Neural progenitor cell (in vitro differentiated cells): Measurements from ENCODE around the gene G0S2. TPM values are rescaled to one million over a fixed set of nuclear protein-coding genes. Genes with fewer than 3 reads are reported as not detected.
A peak's percentile ranks its signal among the peaks of the same experiment; 100 is the strongest.

ENCODE experiments used
- DNase-seq: peaks from one replicate; pipeline ENCODE4 v3.0.0-alpha.2; 2016; ENCODE audit warnings: low spot score
- H2AFZ ChIP-seq: fragments of 200-600 bp; sonication (generic); replicated peaks from 2 replicates; pipeline ENCODE4 v1.6.1; 2016; ENCODE audit warnings: antibody characterized with exemption
- H3F3A ChIP-seq: fragments of 200-600 bp; sonication (generic); 2 replicates; pipeline ENCODE4 v1.6.1; 2016; ENCODE audit warnings: antibody characterized with exemption, low read depth
- H3K27ac ChIP-seq: fragments of 200-600 bp; sonication (generic); 2 replicates; pipeline ENCODE4 v1.5.1; 2016; ENCODE audit warnings: mild to moderate bottlenecking
- H3K27me3 ChIP-seq: fragments of 200-600 bp; sonication (generic); 2 replicates; pipeline ENCODE4 v1.6.1; 2016; ENCODE audit warnings: mild to moderate bottlenecking, moderate library complexity
- H3K36me3 ChIP-seq: fragments of 200-600 bp; sonication (generic); 2 replicates; pipeline ENCODE4 v1.5.1; 2016
- H3K4me1 ChIP-seq: fragments of 200-600 bp; sonication (generic); 2 replicates; pipeline ENCODE4 v1.6.1; 2016; ENCODE audit warnings: mixed run types
- H3K4me2 ChIP-seq: fragments of 200-600 bp; sonication (generic); 2 replicates; pipeline ENCODE4 v1.6.1; 2016
- H3K4me3 ChIP-seq: fragments of 200-600 bp; sonication (generic); 2 replicates; pipeline ENCODE4 v1.5.1; 2016
- H3K79me2 ChIP-seq: fragments of 200-600 bp; sonication (generic); 2 replicates; pipeline ENCODE4 v1.6.1; 2016; ENCODE audit warnings: low read depth
- H3K9ac ChIP-seq: fragments of 200-600 bp; sonication (generic); 2 replicates; pipeline ENCODE4 v1.6.1; 2016
- H3K9me3 ChIP-seq: fragments of 200-600 bp; sonication (generic); 2 replicates; pipeline ENCODE4 v1.5.1; 2016; ENCODE audit warnings: low read depth
- H4K20me1 ChIP-seq: fragments of 200-600 bp; sonication (generic); 2 replicates; pipeline ENCODE4 v1.6.1; 2016; ENCODE audit warnings: low read depth
- H3K27ac Mint-ChIP-seq: 3 replicates; pipeline ENCODE4 v1.8.0; 2021; ENCODE audit warnings: mixed read lengths
- H3K27me3 Mint-ChIP-seq: 2 replicates; pipeline ENCODE4 v1.8.0; 2022; ENCODE audit warnings: low read depth, mild to moderate bottlenecking, inconsistent platforms, moderate library complexity, mixed read lengths; ENCODE audit not compliant: insufficient read depth
- H3K36me3 Mint-ChIP-seq: 3 replicates; pipeline ENCODE4 v1.8.0; 2021; ENCODE audit warnings: mixed read lengths
- H3K4me1 Mint-ChIP-seq: 3 replicates; pipeline ENCODE4 v1.8.0; 2021; ENCODE audit warnings: mixed read lengths
- H3K4me3 Mint-ChIP-seq: 3 replicates; pipeline ENCODE4 v1.8.0; 2021; ENCODE audit warnings: mild to moderate bottlenecking, moderate library complexity, mixed read lengths
- H3K9me3 Mint-ChIP-seq: 3 replicates; pipeline ENCODE4 v1.8.0; 2020; ENCODE audit warnings: mixed read lengths
- CTCF ChIP-seq: fragments of 200-600 bp; sonication (generic); IDR thresholded peaks from 2 replicates; pipeline ENCODE4 v1.5.1; 2017; ENCODE audit warnings: antibody characterized with exemption, mild to moderate bottlenecking
- EZH2 ChIP-seq: fragments of 200-600 bp; sonication (generic); IDR thresholded peaks from 2 replicates; pipeline ENCODE4 v1.6.1; 2017; ENCODE audit warnings: antibody characterized with exemption, mild to moderate bottlenecking, moderate library complexity
- EZH2phosphoT487 ChIP-seq: fragments of 200-600 bp; sonication (generic); IDR thresholded peaks from 2 replicates; pipeline ENCODE4 v1.6.1; 2017; ENCODE audit warnings: antibody characterized with exemption
- total RNA-seq: library from RNA; depleted of rRNA; stranded (reverse); fragments of >200 nt; gene quantifications from 2 replicates; pipeline ENCODE4 v1.2.3, GENCODE V29; 2015; ENCODE audit warnings: low replicate concordance

G0S2 gene
- total RNA-seq, 1 donor from 2014 or later = not detected

- Mint-ChIP-seq H3K27me3 (peaks cover 5% of the 10 kb centered on the region), H3K36me3 (no peaks in the 10 kb centered on the region), H3K9me3 (no peaks in the 10 kb centered on the region), H3K27ac (no peak overlapping the region), H3K4me1 (peaks cover 26% of the 10 kb centered on the region), H3K4me3 (no peak overlapping the region)
- Histone ChIP-seq H3K4me1 (no peaks in the 10 kb centered on the region), H3K27me3 (no peaks in the 10 kb centered on the region), H3K9me3 (no peaks in the 10 kb centered on the region), H3K4me2 (no peak overlapping the region), H3K79me2 (no peaks in the 10 kb centered on the region), H3F3A (no peaks in the 10 kb centered on the region), H2AFZ (no peak overlapping the region), H3K27ac (no peak overlapping the region), H3K4me3 (no peak overlapping the region), H3K9ac (no peak overlapping the region), H3K36me3 (no peaks in the 10 kb centered on the region), H4K20me1 (no peaks in the 10 kb centered on the region)
- DNase-seq = peak; percentile 33
- peak; percentile 40 for TF ChIP-seq CTCF
- TF ChIP-seq EZH2 = no peak
- TF ChIP-seq EZH2phosphoT487 = no peak
Measured at GRCh38 chr1:209646558-209646957, 28.7 kb upstream of the G0S2 start.

- no peak overlapping the region for H3K27ac ChIP-seq
- no peak for DNase-seq
- no peak overlapping the region for H3K4me3 Mint-ChIP-seq
Measured at GRCh38 chr1:209647156-209647555, 28.1 kb upstream of the G0S2 start.

GRCh38 chr1:209648346-209648745 is 26.9 kb upstream of the G0S2 start:
- Histone ChIP-seq H3K9ac (no peak overlapping the region), H2AFZ (no peak overlapping the region)
- H3K9me3 Mint-ChIP-seq = no peaks in the 10 kb centered on the region

More at GRCh38 chr1:209647156-209647555, 28.1 kb upstream of the G0S2 start:
- H3K4me1 Mint-ChIP-seq = peaks cover 29% of the 10 kb centered on the region
- H3K36me3 Mint-ChIP-seq = no peaks in the 10 kb centered on the region
- H3K9ac ChIP-seq = no peak overlapping the region
- no peak overlapping the region for H3K4me3 ChIP-seq
- peaks cover 5% of the 10 kb centered on the region for H3K27me3 Mint-ChIP-seq
- H3K9me3 Mint-ChIP-seq = no peaks in the 10 kb centered on the region
- no peak overlapping the region for H3K27ac Mint-ChIP-seq
- H2AFZ ChIP-seq = no peak overlapping the region
- no peaks in the 10 kb centered on the region for H3F3A ChIP-seq
- no peak overlapping the region for H3K4me2 ChIP-seq
- no peaks in the 10 kb centered on the region for H3K27me3 ChIP-seq
- no peaks in the 10 kb centered on the region for H3K79me2 ChIP-seq
- no peaks in the 10 kb centered on the region for H3K36me3 ChIP-seq
- no peaks in the 10 kb centered on the region for H4K20me1 ChIP-seq
- TF ChIP-seq EZH2 = no peak
- TF ChIP-seq CTCF = no peak
- TF ChIP-seq EZH2phosphoT487 = no peak
- no peaks in the 10 kb centered on the region for H3K9me3 ChIP-seq
- H3K4me1 ChIP-seq = no peaks in the 10 kb centered on the region

More at GRCh38 chr1:209648346-209648745, 26.9 kb upstream of the G0S2 start:
- no peak for TF ChIP-seq CTCF
- no peak for TF ChIP-seq EZH2
- no peak for TF ChIP-seq EZH2phosphoT487
- Histone ChIP-seq H3K27me3 (no peaks in the 10 kb centered on the region), H3K36me3 (no peaks in the 10 kb centered on the region), H4K20me1 (no peaks in the 10 kb centered on the region), H3K27ac (no peak overlapping the region), H3K4me2 (no peak overlapping the region), H3K4me3 (no peak overlapping the region), H3K79me2 (no peaks in the 10 kb centered on the region), H3K4me1 (peaks cover 4% of the 10 kb centered on the region), H3K9me3 (no peaks in the 10 kb centered on the region), H3F3A (no peaks in the 10 kb centered on the region)
- peaks cover 5% of the 10 kb centered on the region for H3K27me3 Mint-ChIP-seq
- DNase-seq = no peak
- no peaks in the 10 kb centered on the region for H3K36me3 Mint-ChIP-seq
- no peak overlapping the region for H3K4me3 Mint-ChIP-seq
- no peak overlapping the region for H3K27ac Mint-ChIP-seq
- peaks cover 30% of the 10 kb centered on the region for H3K4me1 Mint-ChIP-seq
